NK-92 (cell line): ENCODE data around the gene MINPP1.
"Not testable (repeated sequence)": the region's sequence is repeated elsewhere in the genome, so short reads cannot be mapped to it uniquely, and the experiment has no call there.

ENCODE experiments used
- DNase-seq: peaks from one replicate; lab custom pipeline; 2025; ENCODE audit not compliant: unreplicated experiment; lab: John Stamatoyannopoulos, UW

MINPP1 gene

GRCh38 chr10:87560495-87561129, 55.9 kb downstream of the MINPP1 start:
- DNase-seq, result no peak

DNA sequence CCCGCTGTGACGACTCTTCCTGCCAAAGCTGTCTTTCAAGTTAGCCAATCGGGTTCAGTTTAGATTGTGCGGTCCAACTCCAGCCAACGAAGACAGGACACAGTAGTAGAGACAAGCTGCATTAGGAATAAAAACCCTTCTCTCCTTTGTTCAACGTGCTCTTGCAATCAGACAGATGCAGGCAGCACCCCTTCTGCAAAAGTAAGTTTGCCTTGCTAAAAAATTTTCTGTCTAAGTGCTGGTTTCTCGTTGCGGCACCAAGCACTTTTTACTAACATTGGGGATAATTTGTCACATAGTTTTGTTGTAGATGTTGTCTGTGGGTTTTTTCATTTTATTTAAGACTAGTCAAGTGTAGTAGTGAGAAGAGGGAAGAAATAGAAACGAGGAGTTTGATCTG, 58.1 kb downstream of the MINPP1 start:
- no peak for DNase-seq

GRCh38 chr10:87565010-87565409, 60.3 kb downstream of the MINPP1 start:
- DNase-seq, result no peak

GRCh38 chr10:87575851-87576250, 71.2 kb downstream of the MINPP1 start:
- no peak for DNase-seq

GRCh38 chr10:87578160-87578841, 73.6 kb downstream of the MINPP1 start:
- DNase-seq, result no peak

GRCh38 chr10:87578842-87579401, 74.2 kb downstream of the MINPP1 start:
- DNase-seq, result no peak

GRCh38 chr10:87579563-87579962, 74.9 kb downstream of the MINPP1 start:
- no peak for DNase-seq

DNA sequence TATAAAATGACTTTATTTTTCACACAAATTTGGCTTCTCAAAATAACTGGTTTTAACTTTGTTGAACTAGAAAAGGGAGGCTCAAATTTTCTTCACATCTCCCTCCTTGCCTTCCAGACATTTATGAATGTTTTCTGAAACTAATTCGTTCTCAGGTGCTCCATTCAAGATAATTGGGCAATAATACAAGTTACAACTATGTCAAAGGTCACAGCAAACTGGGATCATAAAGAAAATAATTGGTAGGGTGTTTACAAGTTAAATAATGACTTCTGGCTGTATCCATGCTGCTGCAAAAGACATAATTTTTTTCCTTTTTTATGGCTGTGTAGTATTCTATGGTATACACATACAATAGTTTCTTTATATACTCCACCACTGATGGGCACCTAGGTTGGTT, 75.3 kb downstream of the MINPP1 start:
- DNase-seq, result no peak

- DNase-seq, result no peak
Measured at GRCh38 chr10:87585565-87586514, 81.1 kb downstream of the MINPP1 start.

- no peak for DNase-seq
Measured at GRCh38 chr10:87589645-87590051, 85.0 kb downstream of the MINPP1 start.

GRCh38 chr10:87590705-87591588, 86.3 kb downstream of the MINPP1 start:
- no peak for DNase-seq

GRCh38 chr10:87591589-87591886, 86.8 kb downstream of the MINPP1 start:
- no peak for DNase-seq

DNA sequence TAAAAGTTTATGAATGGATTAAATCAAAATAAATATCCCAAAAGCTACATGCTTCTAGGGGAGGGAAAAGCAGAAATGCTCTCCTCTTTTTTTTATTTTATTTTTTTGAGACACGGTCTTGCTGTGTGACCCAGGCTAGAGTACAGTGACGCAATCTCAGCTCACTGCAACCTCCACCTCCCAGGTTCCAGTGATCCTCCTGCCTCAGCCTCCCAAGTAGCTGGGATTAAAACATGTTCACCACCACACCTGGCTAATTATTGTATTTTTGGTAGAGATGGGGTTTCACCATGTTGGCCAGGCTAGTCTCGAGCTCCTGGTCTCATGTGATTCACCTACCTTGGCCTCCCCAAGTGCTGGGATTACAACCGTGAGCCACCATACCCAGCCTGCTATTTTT, 88.2 kb downstream of the MINPP1 start:
- not testable (repeated sequence) for DNase-seq

- DNase-seq, result no peak
Measured at GRCh38 chr10:87593702-87594101, 89.0 kb downstream of the MINPP1 start.

- no peak for DNase-seq
Measured at GRCh38 chr10:87594181-87594580, 89.5 kb downstream of the MINPP1 start.

DNA sequence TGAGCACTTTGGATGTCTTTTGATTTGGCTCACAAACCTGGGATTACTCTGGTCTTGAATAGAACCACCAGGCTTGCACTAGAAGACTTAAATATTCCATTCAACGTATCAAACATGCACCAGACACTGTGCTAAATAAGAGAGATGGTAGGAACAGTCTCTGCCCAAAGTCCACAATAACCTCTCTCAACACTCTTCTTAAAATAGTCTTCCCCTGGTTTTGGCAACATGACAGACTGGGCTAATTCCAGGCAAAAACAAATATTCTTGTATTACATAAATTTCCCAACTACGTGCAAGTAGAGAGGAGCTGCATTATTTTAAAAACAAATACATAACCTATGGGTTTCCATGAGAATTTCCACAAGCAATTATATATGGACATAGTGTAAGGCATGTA, 90.2 kb downstream of the MINPP1 start:
- DNase-seq, result no peak

DNA sequence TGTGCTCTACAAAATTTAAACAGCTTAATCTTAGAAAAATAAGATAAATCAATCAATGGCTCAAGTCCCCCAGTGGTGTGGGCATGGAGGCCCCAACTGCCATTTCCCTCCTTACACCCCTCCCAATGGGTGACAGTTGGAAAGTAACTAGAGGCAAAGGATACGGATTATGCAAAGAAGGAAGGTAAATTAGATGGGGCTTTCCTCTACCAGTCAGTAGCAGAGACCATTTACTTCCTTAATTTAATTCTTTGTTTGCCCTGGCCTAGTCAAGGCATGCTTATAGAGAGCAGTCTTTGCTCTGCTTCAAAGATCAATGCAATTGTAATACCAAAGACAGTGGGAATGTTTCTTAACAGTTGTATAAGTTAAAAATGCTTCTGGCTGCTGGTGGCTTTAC, 91.7 kb downstream of the MINPP1 start:
- no peak for DNase-seq

DNA sequence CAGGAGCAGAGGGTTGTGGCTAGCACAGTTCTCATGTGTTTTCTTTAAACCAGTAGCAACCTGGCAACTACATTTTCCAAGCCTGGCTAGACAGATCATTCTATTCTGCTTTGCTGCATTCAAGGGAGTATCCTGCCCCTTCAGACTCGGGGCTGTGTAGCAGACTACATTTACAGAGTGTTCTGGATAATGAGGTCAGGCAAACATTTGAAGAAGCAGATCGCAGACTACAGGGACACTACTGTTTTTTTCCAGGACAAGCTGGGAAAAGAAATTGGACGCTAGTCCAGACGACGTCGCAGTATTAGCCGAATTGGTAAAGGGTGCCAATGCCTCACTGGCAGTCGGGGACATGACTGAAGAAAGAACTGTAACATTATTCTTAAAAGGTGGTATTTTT, 94.0 kb downstream of the MINPP1 start:
- no peak for DNase-seq

DNA sequence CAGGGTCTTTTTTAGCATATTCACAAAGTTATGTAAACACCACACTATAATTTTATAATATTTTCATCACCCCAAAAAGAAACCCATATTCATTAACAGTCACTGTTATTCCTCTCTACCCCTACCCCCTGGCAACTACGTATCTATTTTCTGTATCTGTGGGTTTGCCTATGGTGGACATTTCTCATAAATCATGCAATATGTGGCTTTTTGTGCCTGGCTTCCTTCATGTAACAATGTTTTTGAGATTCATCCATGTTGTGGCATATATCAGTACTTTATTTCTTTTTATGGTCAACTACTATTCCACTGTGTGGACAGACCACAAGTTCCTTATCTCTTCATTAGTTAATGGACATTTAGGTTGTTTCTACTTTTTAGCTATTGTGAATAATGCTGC, 95.9 kb downstream of the MINPP1 start:
- no peak for DNase-seq
